Omental fat pad (tissue), 4 donors: Measurements from ENCODE around the gene POLR2H. TPM values are rescaled to one million over a fixed set of nuclear protein-coding genes. Genes with fewer than 3 reads are reported as not detected.
A peak's percentile ranks its signal among the peaks of the same experiment; 100 is the strongest.

Experiments
- ATAC-seq: fragments of 150-250 bp; one replicate; pipeline ENCODE4 v1.9.1; 2016; ENCODE audit warnings: mild to moderate bottlenecking, moderate library complexity; ENCODE audit not compliant: low FRiP score
- DNase-seq: peaks from one replicate; pipeline ENCODE4 v3.0.0-alpha.2; 2019; ENCODE audit warnings: low spot score
- CTCF ChIP-seq, 3 donors: fragments of 450-650 bp; IDR thresholded peaks; one replicate each; pipeline ENCODE4 v1.5.1; 2016 to 2017; ENCODE audit warnings: antibody characterized with exemption in 3 of 3, mild to moderate bottlenecking in 3 of 3, moderate library complexity in 2 of 3
- total RNA-seq, 4 donors: library from RNA; depleted of rRNA; stranded (reverse); fragments of >200 nt; gene quantifications; one replicate each; pipeline ENCODE4 v1.1.0, GENCODE V29; 2016

Gene POLR2H
- total RNA-seq, 4 donors from 2014 or later, result 63.9 to 110 (median 89.3) TPM

- DNase-seq (no peak), ATAC-seq (peak; percentile 79)
- no peak for TF ChIP-seq CTCF (IDR thresholded peaks at IDR 0.05)
These were observed 11.9 kb downstream of the POLR2H start for GRCh38 chr3:184373422-184373821.

- TF ChIP-seq CTCF (IDR thresholded peaks at IDR 0.05), result no peak
- ATAC-seq (no peak), DNase-seq (no peak)
These were observed 14.4 kb downstream of the POLR2H start for GRCh38 chr3:184375747-184376461.

GRCh38 chr3:184377374-184377773, 15.9 kb downstream of the POLR2H start:
- no peak for TF ChIP-seq CTCF (IDR thresholded peaks at IDR 0.05)
- DNase-seq (no peak), ATAC-seq (no peak)

- no peak for ATAC-seq
- TF ChIP-seq CTCF (IDR thresholded peaks at IDR 0.05), result no peak
- DNase-seq, result no peak
These were observed 16.5 kb downstream of the POLR2H start, which contains the start of gene THPO for GRCh38 chr3:184377882-184378445. Gene THPO (minus strand): TSS chr3:184378207. CDS start chr3:184376259, 1,948 bp downstream.

- no peak for DNase-seq
- TF ChIP-seq CTCF (IDR thresholded peaks at IDR 0.05), result no peak
- no peak for ATAC-seq
These were observed 17.3 kb downstream of the POLR2H start for GRCh38 chr3:184378651-184379357.

- DNase-seq, result no peak
- no peak for TF ChIP-seq CTCF (IDR thresholded peaks at IDR 0.05)
- peak; percentile 16 for ATAC-seq
These were observed 18.1 kb downstream of the POLR2H start, which contains the start of gene CHRD for GRCh38 chr3:184379358-184380184. Gene CHRD (plus strand): TSS chr3:184380054. CDS start chr3:184380319, 265 bp downstream.
